ENCODE measurements around the gene YIPF6. TPM values are rescaled to one million over a fixed set of nuclear protein-coding genes. Genes with fewer than 3 reads are reported as not detected.
"Not testable (repeated sequence)": the region's sequence is repeated elsewhere in the genome, so short reads cannot be mapped to it uniquely, and the experiment has no call there.

YIPF6 gene
- total RNA-seq, 1 experiment from 2014 or later = 8.9 TPM

DNA sequence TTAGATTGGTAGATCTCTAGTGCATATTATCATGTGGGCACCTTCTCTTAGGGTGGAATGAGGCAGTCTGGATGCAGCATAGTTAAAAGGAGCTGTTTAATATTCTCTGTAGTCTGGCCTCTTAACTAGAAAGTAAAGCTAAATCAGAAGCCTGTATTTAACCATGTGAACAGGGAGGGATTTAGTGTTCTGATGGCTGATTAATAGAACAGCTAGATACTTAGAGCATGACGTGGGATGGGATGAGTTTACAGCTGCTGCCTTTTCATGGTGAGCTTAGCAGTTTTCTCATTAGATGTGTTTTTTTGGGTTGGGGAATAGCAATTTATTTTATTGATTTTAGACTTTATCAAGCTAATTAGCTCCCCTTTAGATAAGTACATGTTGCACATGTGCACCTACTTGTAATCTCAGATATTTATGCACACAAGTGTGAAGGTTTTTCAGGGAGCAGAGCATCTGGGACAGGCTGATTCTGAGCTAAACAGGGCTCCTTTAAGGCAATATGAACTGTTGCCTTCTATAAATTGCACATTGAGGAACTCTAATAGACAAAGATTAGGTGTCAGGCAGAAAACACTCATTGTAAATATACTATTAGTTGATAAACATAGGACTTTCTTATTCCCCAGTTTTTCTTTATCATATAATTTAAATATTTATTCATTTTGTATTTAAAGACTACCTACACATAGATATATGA lies 34.1 kb downstream of the YIPF6 start:
- Histone ChIP-seq H3K27me3 (ENCODE audit: low read length) (no peaks in the 10 kb centered on the region), H3K9me3 (ENCODE audit: low read length) (no peaks in the 10 kb centered on the region), H4K20me1 (ENCODE audit: insufficient read depth, low read depth, low read length) (no peaks in the 10 kb centered on the region), H3K9me2 (replicated peaks; ENCODE audit: insufficient read depth, low read length) (no peaks in the 10 kb centered on the region), H3K4me1 (ENCODE audit: low read length) (no peaks in the 10 kb centered on the region), H3K4me3 (ENCODE audit: low read length) (no peak overlapping the region), H3K79me2 (ENCODE audit: low read length) (no peaks in the 10 kb centered on the region), H3K9ac (ENCODE audit: low read length) (no peak overlapping the region), H3K36me3 (ENCODE audit: insufficient read depth, low read length) (no peaks in the 10 kb centered on the region), H3K4me2 (ENCODE audit: low read depth, low read length, poor library complexity, severe bottlenecking) (no peak overlapping the region), H3K27ac (ENCODE audit: low read length) (no peak overlapping the region), H2AFZ (ENCODE audit: low read length) (no peak overlapping the region)
- no peak for DNase-seq

DNA sequence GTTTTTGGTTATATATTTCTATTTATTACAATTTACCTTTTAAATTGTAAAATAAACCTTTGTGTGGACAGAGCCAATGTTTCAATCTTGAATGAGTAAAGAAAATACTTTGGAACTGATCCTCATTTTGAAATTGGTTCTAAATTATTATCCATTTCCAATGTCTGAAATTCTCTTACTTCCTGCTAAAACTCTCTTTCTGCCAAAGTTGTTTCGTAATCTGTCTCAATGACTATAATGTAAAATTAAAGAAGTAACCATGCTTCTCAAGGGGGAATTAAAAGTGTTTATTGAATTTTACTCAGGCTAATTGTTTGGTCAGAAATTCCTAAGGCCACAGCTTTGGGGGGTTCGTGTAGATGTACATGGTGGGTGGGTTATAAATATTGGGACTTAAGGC lies 34.8 kb downstream of the YIPF6 start:
- DNase-seq = no peak
- Histone ChIP-seq H3K9me3 (ENCODE audit: low read length) (no peaks in the 10 kb centered on the region), H3K9ac (ENCODE audit: low read length) (no peak overlapping the region), H3K4me1 (ENCODE audit: low read length) (no peaks in the 10 kb centered on the region), H3K79me2 (ENCODE audit: low read length) (no peaks in the 10 kb centered on the region), H3K27me3 (ENCODE audit: low read length) (no peaks in the 10 kb centered on the region), H2AFZ (ENCODE audit: low read length) (no peak overlapping the region), H3K4me2 (ENCODE audit: low read depth, low read length, poor library complexity, severe bottlenecking) (no peak overlapping the region), H3K9me2 (replicated peaks; ENCODE audit: insufficient read depth, low read length) (no peaks in the 10 kb centered on the region), H3K36me3 (ENCODE audit: insufficient read depth, low read length) (no peaks in the 10 kb centered on the region), H3K27ac (ENCODE audit: low read length) (no peak overlapping the region), H3K4me3 (ENCODE audit: low read length) (no peak overlapping the region), H4K20me1 (ENCODE audit: insufficient read depth, low read depth, low read length) (no peaks in the 10 kb centered on the region)

DNA sequence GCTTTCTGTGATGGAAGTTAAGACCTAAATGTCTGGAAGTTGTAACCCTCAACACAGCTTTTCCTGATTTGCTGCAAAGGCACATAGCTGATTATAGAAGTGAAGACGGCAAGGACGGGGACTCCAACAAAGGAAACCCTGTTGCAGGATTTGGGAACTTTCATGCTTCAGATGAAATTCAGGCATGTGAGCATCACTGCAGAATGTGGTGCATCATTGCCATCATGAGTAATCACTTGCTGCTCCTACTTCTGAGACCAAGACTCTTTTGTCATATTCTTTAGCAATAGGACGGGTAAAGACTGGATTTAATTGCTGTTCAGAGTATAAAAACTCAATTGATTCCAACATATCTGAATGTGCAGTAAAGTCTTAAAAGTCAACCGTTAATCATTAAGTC lies 35.8 kb downstream of the YIPF6 start:
- Histone ChIP-seq H3K4me3 (ENCODE audit: low read length) (no peak overlapping the region), H3K9ac (ENCODE audit: low read length) (no peak overlapping the region), H3K79me2 (ENCODE audit: low read length) (no peaks in the 10 kb centered on the region), H3K4me1 (ENCODE audit: low read length) (no peaks in the 10 kb centered on the region), H3K4me2 (ENCODE audit: low read depth, low read length, poor library complexity, severe bottlenecking) (no peak overlapping the region), H3K27me3 (ENCODE audit: low read length) (no peaks in the 10 kb centered on the region), H3K27ac (ENCODE audit: low read length) (no peak overlapping the region), H3K9me2 (replicated peaks; ENCODE audit: insufficient read depth, low read length) (no peaks in the 10 kb centered on the region), H4K20me1 (ENCODE audit: insufficient read depth, low read depth, low read length) (no peaks in the 10 kb centered on the region), H3K36me3 (ENCODE audit: insufficient read depth, low read length) (no peaks in the 10 kb centered on the region), H2AFZ (ENCODE audit: low read length) (no peak overlapping the region), H3K9me3 (ENCODE audit: low read length) (no peaks in the 10 kb centered on the region)
- no peak for DNase-seq

DNA sequence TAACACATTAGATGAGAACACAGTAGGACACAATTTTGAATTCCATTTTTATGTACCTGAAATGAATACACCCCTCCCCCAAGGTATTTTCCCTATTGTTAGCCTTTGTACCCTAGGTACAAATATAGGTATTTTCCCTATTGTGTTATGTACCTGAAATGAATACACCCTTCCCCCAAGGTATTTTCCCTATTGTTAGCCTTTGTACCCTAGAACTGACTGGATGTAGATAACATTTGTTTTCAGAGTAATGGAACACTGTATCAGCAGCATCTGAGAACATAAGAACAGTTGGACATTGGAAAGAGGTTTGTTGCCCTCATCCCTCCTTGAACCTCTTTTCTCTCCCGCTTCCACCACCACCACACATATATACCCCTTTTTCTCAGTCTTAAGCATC lies 37.6 kb downstream of the YIPF6 start:
- Histone ChIP-seq H3K9me2 (replicated peaks; ENCODE audit: insufficient read depth, low read length) (no peaks in the 10 kb centered on the region), H3K4me2 (ENCODE audit: low read depth, low read length, poor library complexity, severe bottlenecking) (no peak overlapping the region), H3K4me3 (ENCODE audit: low read length) (no peak overlapping the region), H3K27me3 (ENCODE audit: low read length) (no peaks in the 10 kb centered on the region), H3K79me2 (ENCODE audit: low read length) (no peaks in the 10 kb centered on the region), H3K4me1 (ENCODE audit: low read length) (no peaks in the 10 kb centered on the region), H4K20me1 (ENCODE audit: insufficient read depth, low read depth, low read length) (no peaks in the 10 kb centered on the region), H3K9me3 (ENCODE audit: low read length) (no peaks in the 10 kb centered on the region; the same call in 1 of the 2 replicates), H3K9ac (ENCODE audit: low read length) (no peak overlapping the region), H2AFZ (ENCODE audit: low read length) (no peak overlapping the region), H3K27ac (ENCODE audit: low read length) (no peak overlapping the region), H3K36me3 (ENCODE audit: insufficient read depth, low read length) (no peaks in the 10 kb centered on the region)
- DNase-seq = no peak

GRCh38 chrX:68536884-68537283 lies 38.0 kb downstream of the YIPF6 start:
- Histone ChIP-seq H3K4me3 (ENCODE audit: low read length) (no peak overlapping the region), H3K4me1 (ENCODE audit: low read length) (no peaks in the 10 kb centered on the region), H3K27ac (ENCODE audit: low read length) (no peak overlapping the region), H3K27me3 (ENCODE audit: low read length) (no peaks in the 10 kb centered on the region), H3K9me2 (replicated peaks; ENCODE audit: insufficient read depth, low read length) (no peaks in the 10 kb centered on the region), H3K4me2 (ENCODE audit: low read depth, low read length, poor library complexity, severe bottlenecking) (no peak overlapping the region), H3K9me3 (ENCODE audit: low read length) (no peaks in the 10 kb centered on the region; the same call in 1 of the 2 replicates), H2AFZ (ENCODE audit: low read length) (no peak overlapping the region), H3K79me2 (ENCODE audit: low read length) (no peaks in the 10 kb centered on the region), H3K9ac (ENCODE audit: low read length) (no peak overlapping the region), H4K20me1 (ENCODE audit: insufficient read depth, low read depth, low read length) (no peaks in the 10 kb centered on the region), H3K36me3 (ENCODE audit: insufficient read depth, low read length) (no peaks in the 10 kb centered on the region)
- DNase-seq = no peak

DNA sequence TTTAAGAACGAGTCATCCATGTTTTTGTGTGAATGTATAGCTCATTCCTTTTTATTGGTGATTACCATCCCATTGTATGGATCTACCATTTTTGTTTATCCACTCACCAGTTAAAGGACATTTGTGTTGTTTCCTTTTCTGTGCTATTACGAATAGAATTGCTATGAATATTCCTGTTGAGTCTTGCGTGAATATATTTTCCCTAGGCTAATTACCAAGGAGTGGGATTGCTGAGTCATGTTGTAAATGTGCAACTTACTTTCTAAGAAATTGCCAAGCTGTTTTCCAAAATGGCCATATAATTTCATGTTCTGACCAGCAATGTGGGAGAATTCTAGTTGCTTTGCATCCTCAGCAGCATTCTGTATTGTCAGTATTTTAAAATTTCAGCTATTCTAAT lies 51.3 kb downstream of the YIPF6 start:
- no peak for DNase-seq
- H2AFZ ChIP-seq (ENCODE audit: low read length) = no peak overlapping the region
- H4K20me1 ChIP-seq (ENCODE audit: insufficient read depth, low read depth, low read length) = no peaks in the 10 kb centered on the region
- no peaks in the 10 kb centered on the region for H3K9me2 ChIP-seq (replicated peaks; ENCODE audit: insufficient read depth, low read length)
- no peak overlapping the region for H3K27ac ChIP-seq (ENCODE audit: low read length)
- H3K36me3 ChIP-seq (ENCODE audit: insufficient read depth, low read length) = no peaks in the 10 kb centered on the region
- H3K79me2 ChIP-seq (ENCODE audit: low read length) = no peaks in the 10 kb centered on the region
- H3K9me3 ChIP-seq (ENCODE audit: low read length) = no peaks in the 10 kb centered on the region
- H3K4me2 ChIP-seq (ENCODE audit: low read depth, low read length, poor library complexity, severe bottlenecking) = no peak overlapping the region
- H3K27me3 ChIP-seq (ENCODE audit: low read length) = no peaks in the 10 kb centered on the region
- no peak overlapping the region for H3K9ac ChIP-seq (ENCODE audit: low read length)
- no peak overlapping the region for H3K4me3 ChIP-seq (ENCODE audit: low read length)
- no peaks in the 10 kb centered on the region for H3K4me1 ChIP-seq (ENCODE audit: low read length)

DNA sequence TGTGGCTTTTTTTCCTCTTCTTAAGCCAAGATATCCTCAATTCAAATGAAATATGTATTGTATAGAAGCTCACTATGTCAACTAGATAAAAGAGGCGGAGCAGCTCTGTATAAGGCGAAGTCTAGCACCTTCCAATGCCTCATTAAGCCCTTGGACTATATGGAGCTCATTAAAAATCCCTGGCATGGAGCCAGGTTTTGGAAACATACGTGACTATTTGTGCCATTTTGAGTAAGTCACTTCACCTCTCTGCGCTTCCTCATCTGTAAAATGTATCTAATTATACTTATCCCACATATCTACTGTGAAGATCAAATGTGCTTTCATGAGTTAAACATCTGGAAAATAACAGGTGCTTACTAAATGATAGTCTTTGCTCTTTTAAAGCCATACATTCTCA lies 57.2 kb downstream of the YIPF6 start:
- H4K20me1 ChIP-seq (ENCODE audit: insufficient read depth, low read depth, low read length) = no peaks in the 10 kb centered on the region

GRCh38 chrX:68557126-68557525 lies 58.3 kb downstream of the YIPF6 start:
- H2AFZ ChIP-seq (ENCODE audit: low read length); H3K36me3 ChIP-seq (ENCODE audit: insufficient read depth, low read length); H3K4me2 ChIP-seq (ENCODE audit: low read depth, low read length, poor library complexity, severe bottlenecking); H4K20me1 ChIP-seq (ENCODE audit: insufficient read depth, low read depth, low read length); DNase-seq; H3K4me3 ChIP-seq (ENCODE audit: low read length); H3K9ac ChIP-seq (ENCODE audit: low read length); H3K79me2 ChIP-seq (ENCODE audit: low read length); H3K27ac ChIP-seq (ENCODE audit: low read length); H3K4me1 ChIP-seq (ENCODE audit: low read length); H3K27me3 ChIP-seq (ENCODE audit: low read length); H3K9me2 ChIP-seq (replicated peaks; ENCODE audit: insufficient read depth, low read length); H3K9me3 ChIP-seq (ENCODE audit: low read length): not testable (repeated sequence)

More for the DNA sequence above, 57.2 kb downstream of the YIPF6 start:
- no peaks in the 10 kb centered on the region for H3K79me2 ChIP-seq (ENCODE audit: low read length)
- DNase-seq = no peak
- H3K9ac ChIP-seq (ENCODE audit: low read length) = no peak overlapping the region
- H3K4me3 ChIP-seq (ENCODE audit: low read length) = no peak overlapping the region
- H3K4me1 ChIP-seq (ENCODE audit: low read length) = no peaks in the 10 kb centered on the region
- no peak overlapping the region for H3K27ac ChIP-seq (ENCODE audit: low read length)
- H2AFZ ChIP-seq (ENCODE audit: low read length) = no peak overlapping the region
- H3K9me2 ChIP-seq (replicated peaks; ENCODE audit: insufficient read depth, low read length) = no peaks in the 10 kb centered on the region
- H3K4me2 ChIP-seq (ENCODE audit: low read depth, low read length, poor library complexity, severe bottlenecking) = no peak overlapping the region
- no peaks in the 10 kb centered on the region for H3K27me3 ChIP-seq (ENCODE audit: low read length)
- no peaks in the 10 kb centered on the region for H3K9me3 ChIP-seq (ENCODE audit: low read length)
- H3K36me3 ChIP-seq (ENCODE audit: insufficient read depth, low read length) = no peaks in the 10 kb centered on the region

Measured in Karpas-422 (cell line).